ENCODE measurements around the gene GJA4. TPM values are rescaled to one million over a fixed set of nuclear protein-coding genes. Genes with fewer than 3 reads are reported as not detected.

The GJA4 gene
- polyA plus RNA-seq, 1 donor, result 15.0 TPM

Other genes starting within 250 kb of the GJA4 start
- 0.15 TPM for gene GJB5, start 38.0 kb upstream of the GJA4 start, polyA plus RNA-seq
- 0.10 TPM for gene GJB4, start 33.3 kb upstream of the GJA4 start, polyA plus RNA-seq
- gene GJB3, start 11.8 kb upstream of the GJA4 start, polyA plus RNA-seq, result 0.21 TPM
- 31.3 TPM for gene SMIM12, start 66.8 kb downstream of the GJA4 start, polyA plus RNA-seq
- gene DLGAP3, start 136.7 kb downstream of the GJA4 start, polyA plus RNA-seq, result 0.42 TPM
- 33.1 TPM for gene TMEM35B, start 192.3 kb downstream of the GJA4 start, polyA plus RNA-seq
- 24.6 TPM for gene ZMYM6, start 238.9 kb downstream of the GJA4 start, polyA plus RNA-seq